ENCODE measurements around the gene PACSIN3.
"Not testable (repeated sequence)": the region's sequence is repeated elsewhere in the genome, so short reads cannot be mapped to it uniquely, and the experiment has no call there.

Gene PACSIN3

DNA sequence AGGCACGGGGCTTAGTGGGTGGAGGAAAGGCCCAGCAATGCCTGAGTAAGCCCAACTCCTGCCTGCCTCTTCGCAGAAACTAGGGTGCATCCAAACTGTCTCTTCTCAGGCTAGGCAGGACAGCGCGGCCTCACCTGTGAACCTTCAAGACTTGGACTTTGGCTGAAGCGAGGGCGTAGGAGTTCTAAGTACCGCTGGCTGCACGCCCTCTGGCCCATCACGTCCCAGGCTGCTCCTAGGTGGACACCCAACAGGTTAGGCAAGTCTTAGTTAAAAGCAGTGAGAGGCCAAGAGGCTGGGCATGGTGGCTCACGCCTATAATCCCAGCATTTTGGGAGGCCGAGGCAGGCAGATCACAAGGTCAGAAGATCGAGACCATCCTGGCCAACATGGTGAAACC lies 26.7 kb upstream of the PACSIN3 start:
- TF ChIP-seq EZH2phosphoT487 (IDR thresholded peaks at IDR 0.05; ENCODE audit: borderline replicate concordance, low read length), result no peak
- TF ChIP-seq, protein P1, sequence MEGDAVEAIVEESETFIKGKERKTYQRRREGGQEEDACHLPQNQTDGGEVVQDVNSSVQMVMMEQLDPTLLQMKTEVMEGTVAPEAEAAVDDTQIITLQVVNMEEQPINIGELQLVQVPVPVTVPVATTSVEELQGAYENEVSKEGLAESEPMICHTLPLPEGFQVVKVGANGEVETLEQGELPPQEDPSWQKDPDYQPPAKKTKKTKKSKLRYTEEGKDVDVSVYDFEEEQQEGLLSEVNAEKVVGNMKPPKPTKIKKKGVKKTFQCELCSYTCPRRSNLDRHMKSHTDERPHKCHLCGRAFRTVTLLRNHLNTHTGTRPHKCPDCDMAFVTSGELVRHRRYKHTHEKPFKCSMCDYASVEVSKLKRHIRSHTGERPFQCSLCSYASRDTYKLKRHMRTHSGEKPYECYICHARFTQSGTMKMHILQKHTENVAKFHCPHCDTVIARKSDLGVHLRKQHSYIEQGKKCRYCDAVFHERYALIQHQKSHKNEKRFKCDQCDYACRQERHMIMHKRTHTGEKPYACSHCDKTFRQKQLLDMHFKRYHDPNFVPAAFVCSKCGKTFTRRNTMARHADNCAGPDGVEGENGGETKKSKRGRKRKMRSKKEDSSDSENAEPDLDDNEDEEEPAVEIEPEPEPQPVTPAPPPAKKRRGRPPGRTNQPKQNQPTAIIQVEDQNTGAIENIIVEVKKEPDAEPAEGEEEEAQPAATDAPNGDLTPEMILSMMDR (IDR thresholded peaks at IDR 0.05; ENCODE audit: low read depth, low read length, poor library complexity, severe bottlenecking), result no peak
- peaks cover 4% of the 10 kb centered on the region; the same call in 1 of the 2 replicates for H3F3A ChIP-seq (ENCODE audit: control insufficient read depth, insufficient read depth)
- H4K20me1 ChIP-seq (ENCODE audit: control insufficient read depth, insufficient read depth, low read depth, low read length), result no peaks in the 10 kb centered on the region
- H3K9me2 ChIP-seq (replicated peaks; ENCODE audit: control insufficient read depth, low read length), result no peaks in the 10 kb centered on the region
- H3K36me3 ChIP-seq (ENCODE audit: control insufficient read depth, low read length), result peaks cover 13% of the 10 kb centered on the region
- H3K79me2 ChIP-seq (ENCODE audit: control insufficient read depth, low read length), result peaks cover 19% of the 10 kb centered on the region
- H3K27me3 ChIP-seq (ENCODE audit: control insufficient read depth, low read length), result no peaks in the 10 kb centered on the region; the same call in 1 of the 2 replicates
- H3K9me3 ChIP-seq (ENCODE audit: control insufficient read depth, insufficient read depth, low read length), result no peaks in the 10 kb centered on the region
- no peak overlapping the region for H3K4me3 ChIP-seq (ENCODE audit: low read length)
- H3K27ac ChIP-seq (ENCODE audit: low read depth, low read length), result no peak overlapping the region
- H3K4me2 ChIP-seq (ENCODE audit: low read length), result no peak overlapping the region
- peaks cover 35% of the 10 kb centered on the region for H3K4me1 ChIP-seq (ENCODE audit: control insufficient read depth, low read length)

DNA sequence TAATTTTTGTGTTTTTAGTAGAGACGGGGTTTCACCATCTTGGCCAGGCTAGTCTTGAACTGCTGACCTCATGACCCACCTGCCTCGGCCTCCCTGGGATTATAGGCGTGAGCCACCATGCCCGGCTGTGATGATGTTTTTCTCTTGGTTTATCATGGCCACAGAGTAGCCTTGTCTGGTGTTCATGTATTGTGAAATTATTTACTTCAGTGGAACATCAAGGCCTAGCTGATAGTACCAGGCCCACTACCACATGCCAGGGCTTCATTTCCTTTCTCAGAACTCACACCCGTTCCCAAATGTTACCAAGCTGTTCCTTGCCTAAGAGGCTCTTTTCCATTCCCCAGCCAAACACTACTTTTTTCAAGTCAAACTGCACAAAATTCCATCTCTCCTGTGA lies 22.4 kb upstream of the PACSIN3 start:
- no peaks in the 10 kb centered on the region for H3K79me2 ChIP-seq (ENCODE audit: control insufficient read depth, low read length)
- H3K27me3 ChIP-seq (ENCODE audit: control insufficient read depth, low read length), result peaks cover 2% of the 10 kb centered on the region; the same call in 1 of the 2 replicates
- no peak overlapping the region for H3K4me3 ChIP-seq (ENCODE audit: low read length)
- H3K27ac ChIP-seq (ENCODE audit: low read depth, low read length), result no peak overlapping the region
- H3K4me2 ChIP-seq (ENCODE audit: low read length), result no peak overlapping the region
- H4K20me1 ChIP-seq (ENCODE audit: control insufficient read depth, insufficient read depth, low read depth, low read length), result no peaks in the 10 kb centered on the region
- no peaks in the 10 kb centered on the region for H3K36me3 ChIP-seq (ENCODE audit: control insufficient read depth, low read length)
- TF ChIP-seq EZH2phosphoT487 (IDR thresholded peaks at IDR 0.05; ENCODE audit: borderline replicate concordance, low read length), result no peak
- TF ChIP-seq, protein P1 (IDR thresholded peaks at IDR 0.05; ENCODE audit: low read depth, low read length, poor library complexity, severe bottlenecking), result no peak
- H3K9me2 ChIP-seq (replicated peaks; ENCODE audit: control insufficient read depth, low read length), result no peaks in the 10 kb centered on the region
- H3K9me3 ChIP-seq (ENCODE audit: control insufficient read depth, insufficient read depth, low read length), result no peaks in the 10 kb centered on the region
- H3K4me1 ChIP-seq (ENCODE audit: control insufficient read depth, low read length), result no peaks in the 10 kb centered on the region; the same call in 1 of the 2 replicates
- no peaks in the 10 kb centered on the region for H3F3A ChIP-seq (ENCODE audit: control insufficient read depth, insufficient read depth)

DNA sequence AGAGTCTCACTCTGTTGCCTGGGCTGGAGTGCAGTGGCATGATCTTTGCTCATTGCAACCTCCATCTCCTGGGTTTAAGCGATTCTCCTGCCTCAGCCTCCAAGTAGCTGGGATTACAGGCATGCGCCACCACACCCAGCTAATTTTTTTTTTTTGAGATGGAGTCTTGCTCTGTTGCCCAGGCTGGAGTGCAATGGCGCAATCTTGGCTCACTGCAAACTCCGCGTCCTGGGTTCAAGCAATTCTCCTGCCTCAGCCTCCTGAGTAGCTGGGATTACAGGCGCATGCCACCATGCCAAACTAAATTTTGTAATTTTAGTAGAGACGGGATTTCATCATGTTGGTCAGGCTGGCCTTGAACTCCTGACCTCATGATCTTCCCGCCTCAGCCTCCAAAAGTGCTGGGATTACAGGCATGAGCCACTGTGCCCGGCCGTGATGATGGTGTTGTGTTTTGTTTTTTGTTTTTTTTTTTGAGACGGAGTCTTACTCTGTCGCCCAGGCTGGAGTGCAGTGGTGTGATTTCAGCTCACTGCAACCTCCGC lies 21.8 kb upstream of the PACSIN3 start:
- not testable (repeated sequence) for H3K4me1 ChIP-seq (ENCODE audit: control insufficient read depth, low read length); H3K9me2 ChIP-seq (replicated peaks; ENCODE audit: control insufficient read depth, low read length); H3K79me2 ChIP-seq (ENCODE audit: control insufficient read depth, low read length); H3K27ac ChIP-seq (ENCODE audit: low read depth, low read length); H3K9me3 ChIP-seq (ENCODE audit: control insufficient read depth, insufficient read depth, low read length); H3K27me3 ChIP-seq (ENCODE audit: control insufficient read depth, low read length); H3F3A ChIP-seq (ENCODE audit: control insufficient read depth, insufficient read depth); H3K4me3 ChIP-seq (ENCODE audit: low read length); H3K36me3 ChIP-seq (ENCODE audit: control insufficient read depth, low read length); H3K4me2 ChIP-seq (ENCODE audit: low read length); H4K20me1 ChIP-seq (ENCODE audit: control insufficient read depth, insufficient read depth, low read depth, low read length)

DNA sequence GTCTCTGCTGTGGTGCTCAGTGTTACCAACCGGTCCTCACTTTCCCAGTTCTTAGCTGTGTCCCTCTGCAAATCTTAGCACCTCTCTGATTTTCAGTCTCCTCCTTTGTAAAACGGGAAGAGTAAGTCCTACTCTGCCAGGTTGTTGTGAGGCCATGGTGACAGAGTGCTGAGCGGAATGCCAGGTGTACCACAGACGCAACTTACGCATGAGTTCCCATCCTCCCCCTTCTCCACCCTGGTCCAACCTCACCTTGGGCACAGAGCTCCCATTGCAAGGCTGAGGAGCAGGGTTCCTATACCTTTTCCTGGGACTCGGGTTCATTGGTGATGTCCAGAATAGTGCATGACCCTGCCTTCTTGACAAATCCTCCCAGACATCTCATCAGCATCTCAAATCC lies 21.2 kb upstream of the PACSIN3 start:
- H3K9me2 ChIP-seq (replicated peaks; ENCODE audit: control insufficient read depth, low read length), result no peaks in the 10 kb centered on the region
- no peaks in the 10 kb centered on the region for H3K36me3 ChIP-seq (ENCODE audit: control insufficient read depth, low read length)
- no peaks in the 10 kb centered on the region for H3K4me1 ChIP-seq (ENCODE audit: control insufficient read depth, low read length)
- no peaks in the 10 kb centered on the region for H3K79me2 ChIP-seq (ENCODE audit: control insufficient read depth, low read length)
- peaks cover 2% of the 10 kb centered on the region; the same call in 1 of the 2 replicates for H3K27me3 ChIP-seq (ENCODE audit: control insufficient read depth, low read length)
- H3K4me2 ChIP-seq (ENCODE audit: low read length), result no peak overlapping the region
- no peak for TF ChIP-seq EZH2phosphoT487 (IDR thresholded peaks at IDR 0.05; ENCODE audit: borderline replicate concordance, low read length)
- TF ChIP-seq, protein P1 (IDR thresholded peaks at IDR 0.05; ENCODE audit: low read depth, low read length, poor library complexity, severe bottlenecking), result no peak
- H3K27ac ChIP-seq (ENCODE audit: low read depth, low read length), result no peak overlapping the region
- no peaks in the 10 kb centered on the region for H4K20me1 ChIP-seq (ENCODE audit: control insufficient read depth, insufficient read depth, low read depth, low read length)
- H3K4me3 ChIP-seq (ENCODE audit: low read length), result no peak overlapping the region
- no peaks in the 10 kb centered on the region for H3K9me3 ChIP-seq (ENCODE audit: control insufficient read depth, insufficient read depth, low read length)
- H3F3A ChIP-seq (ENCODE audit: control insufficient read depth, insufficient read depth), result no peaks in the 10 kb centered on the region

DNA sequence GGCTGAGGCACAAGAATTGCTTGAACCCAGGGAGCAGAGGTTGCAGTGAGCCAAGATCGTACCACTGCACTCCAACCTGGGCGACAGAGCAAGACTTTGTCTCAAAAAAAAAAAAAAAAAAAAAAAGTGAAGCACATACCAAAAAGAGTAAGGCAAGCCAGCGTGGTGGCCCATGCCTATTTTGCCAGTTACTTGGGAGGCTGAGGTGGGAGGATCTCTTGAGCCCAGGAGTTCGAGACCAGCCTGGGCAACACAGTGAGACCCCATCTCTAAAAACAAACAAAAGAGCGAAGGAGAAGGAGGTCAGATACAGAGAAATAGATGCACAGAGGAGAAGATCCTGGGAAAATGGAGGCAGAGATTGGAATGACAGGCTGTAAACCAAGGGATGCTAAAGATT lies 20.3 kb upstream of the PACSIN3 start:
- H3K79me2 ChIP-seq (ENCODE audit: control insufficient read depth, low read length); H3K4me3 ChIP-seq (ENCODE audit: low read length); H3F3A ChIP-seq (ENCODE audit: control insufficient read depth, insufficient read depth); H3K9me3 ChIP-seq (ENCODE audit: control insufficient read depth, insufficient read depth, low read length); H4K20me1 ChIP-seq (ENCODE audit: control insufficient read depth, insufficient read depth, low read depth, low read length); H3K36me3 ChIP-seq (ENCODE audit: control insufficient read depth, low read length); H3K4me1 ChIP-seq (ENCODE audit: control insufficient read depth, low read length); H3K27me3 ChIP-seq (ENCODE audit: control insufficient read depth, low read length); H3K4me2 ChIP-seq (ENCODE audit: low read length); H3K9me2 ChIP-seq (replicated peaks; ENCODE audit: control insufficient read depth, low read length); H3K27ac ChIP-seq (ENCODE audit: low read depth, low read length): not testable (repeated sequence)
